Sigmoid colon (tissue), 7 donors: ENCODE results near the gene ZBTB7B. TPM values are rescaled to one million over a fixed set of nuclear protein-coding genes. Genes with fewer than 3 reads are reported as not detected.

ENCODE experiments used
- DNase-seq: peaks from one replicate; pipeline ENCODE4 v3.0.0-alpha.2; 2019
- H3K27ac ChIP-seq, 4 donors: fragments of 200-600 bp; sonication (generic); one replicate each; pipeline ENCODE4 v1.5.1; 2016 to 2019; ENCODE audit warnings: mild to moderate bottlenecking in 1 of 4
- H3K27me3 ChIP-seq, 3 donors: fragments of 200-600 bp; sonication (generic); one replicate each; pipeline ENCODE4 v1.5.1; 2019; ENCODE audit warnings: mild to moderate bottlenecking in 1 of 3
- H3K36me3 ChIP-seq, 4 donors: fragments of 200-600 bp; sonication (generic); one replicate each; pipeline ENCODE4 v1.5.1; 2016 to 2019
- H3K4me1 ChIP-seq, 4 donors: fragments of 200-600 bp; sonication (generic); one replicate each; pipeline ENCODE4 v1.5.1; 2017 to 2019
- H3K4me3 ChIP-seq, 4 donors: fragments of 200-600 bp; sonication (generic); one replicate each; pipeline ENCODE4 v1.5.1; 2017 to 2019; ENCODE audit warnings: mild to moderate bottlenecking in 2 of 4, moderate library complexity in 1 of 4
- H3K9me3 ChIP-seq, 4 donors: fragments of 200-600 bp in 3 of 4; sonication (generic) in 3 of 4; one replicate each; pipeline versions ENCODE4 v1.5.1 to v1.6.1; 2013 to 2019
- EP300 ChIP-seq, 4 donors: sonication (generic); formaldehyde crosslinking; IDR thresholded peaks; one replicate each; pipeline ENCODE4 v1.6.1; 2017; ENCODE audit warnings: antibody characterized with exemption in 4 of 4
- POLR2A ChIP-seq, 2 donors: fragments of 450-650 bp; IDR thresholded peaks; one replicate each; pipeline ENCODE4 v1.6.1; 2016; ENCODE audit warnings: antibody characterized with exemption in 2 of 2, mild to moderate bottlenecking in 2 of 2, moderate library complexity in 2 of 2
- POLR2AphosphoS5 ChIP-seq, 4 donors: sonication (generic); formaldehyde crosslinking; IDR thresholded peaks; one replicate each; pipeline ENCODE4 v1.6.1; 2017; ENCODE audit warnings: antibody characterized with exemption in 4 of 4
- WGBS, 2 donors: extraction: QIAGEN DNeasy Blood & Tissue Kit; methylation state at CpG; one replicate each; pipeline ENCODE4 v1.1.7; 2013; 5-methylcytosine and 5-hydroxymethylcytosine counted together
- intact Hi-C: fragments of 100-400 bp; cut with DNase I; formaldehyde crosslinking; loops from one replicate; pipeline ENCODE4 v1.15.1; 2023
- polyA plus RNA-seq, 3 donors: library from polyadenylated mRNA; stranded (reverse); fragments of 200-250 nt; gene quantifications; one replicate each; pipeline ENCODE4 v1.2.3, GENCODE V29; 2013
- total RNA-seq, 4 donors: library from RNA; depleted of rRNA; stranded (reverse); fragments of >200 nt; gene quantifications; one replicate each; pipeline ENCODE4 v1.1.0, GENCODE V29; 2016
- TF ChIP-seq, protein P1 (sequence below), 4 experiments: fragments of 450-650 bp in 3 of 4; fragments of 200-600 bp in 1 of 4; IDR thresholded peaks; one replicate each; pipeline ENCODE4 v1.5.1; 2016 to 2019; ENCODE audit warnings: antibody characterized with exemption in 4 of 4, mild to moderate bottlenecking in 3 of 4, moderate library complexity in 2 of 4
- donor health status: healthy with polysubstance abuse.
- donor health status: Bipolar disorder and iron deficiency.
- donor health status: healthy.

The ZBTB7B gene
- total and polyA plus RNA-seq, 7 donors, result 24.4 to 342 (median 35.3) TPM

DNA sequence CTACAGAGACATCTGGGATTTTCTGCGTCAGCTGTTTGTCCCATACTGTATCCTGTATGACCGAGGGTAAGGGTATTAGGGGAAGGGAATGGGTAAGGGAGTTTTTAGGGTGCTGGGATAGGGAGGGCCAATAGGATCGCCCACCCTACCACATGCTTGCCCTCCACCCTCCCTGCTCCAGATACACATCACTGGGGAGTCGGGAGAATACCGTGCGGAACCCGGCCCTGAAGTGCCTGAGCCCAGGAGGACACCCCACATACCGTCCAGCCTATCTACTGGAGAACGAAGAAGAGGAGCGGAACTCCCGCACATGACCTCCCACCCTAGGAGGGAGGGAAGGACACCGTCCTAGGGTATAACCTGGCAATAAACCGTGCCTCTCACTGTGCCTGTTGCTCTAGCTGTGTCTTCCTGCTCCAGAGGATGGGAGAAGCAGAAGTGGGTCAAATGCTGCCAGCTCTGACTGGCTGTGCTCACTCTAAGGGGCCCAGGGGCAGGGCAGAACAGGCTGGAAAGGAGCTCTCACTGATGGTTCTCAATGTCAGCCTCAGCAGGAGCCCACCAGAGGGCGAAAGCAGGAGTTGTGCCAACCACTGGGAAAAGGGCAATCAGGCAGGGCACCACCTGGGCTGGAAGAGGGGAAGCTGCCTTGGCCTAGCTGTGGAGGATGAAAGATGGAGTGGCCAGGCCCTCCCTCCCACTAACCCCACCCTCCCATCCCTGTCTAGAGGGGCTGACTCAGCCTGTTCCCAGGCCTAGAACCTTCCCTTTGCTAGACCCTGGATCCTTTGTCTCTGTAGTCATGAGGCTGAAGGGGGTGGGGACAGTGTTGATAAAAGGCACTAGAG is 9.7 kb upstream of the ZBTB7B start:
- H3K27ac ChIP-seq, result no peak overlapping the region
- H3K4me1 ChIP-seq, result peaks cover 0 to 6% (median 3%) of the 10 kb centered on the region in 4 donors
- H3K9me3 ChIP-seq, result no peaks in the 10 kb centered on the region
- DNase-seq, result no peak
- H3K27me3 ChIP-seq, result no peaks in the 10 kb centered on the region
- peaks cover 4 to 44% (median 15%) of the 10 kb centered on the region in 4 donors for H3K36me3 ChIP-seq
- H3K4me3 ChIP-seq, result no peak overlapping the region
- TF ChIP-seq, protein P1, sequence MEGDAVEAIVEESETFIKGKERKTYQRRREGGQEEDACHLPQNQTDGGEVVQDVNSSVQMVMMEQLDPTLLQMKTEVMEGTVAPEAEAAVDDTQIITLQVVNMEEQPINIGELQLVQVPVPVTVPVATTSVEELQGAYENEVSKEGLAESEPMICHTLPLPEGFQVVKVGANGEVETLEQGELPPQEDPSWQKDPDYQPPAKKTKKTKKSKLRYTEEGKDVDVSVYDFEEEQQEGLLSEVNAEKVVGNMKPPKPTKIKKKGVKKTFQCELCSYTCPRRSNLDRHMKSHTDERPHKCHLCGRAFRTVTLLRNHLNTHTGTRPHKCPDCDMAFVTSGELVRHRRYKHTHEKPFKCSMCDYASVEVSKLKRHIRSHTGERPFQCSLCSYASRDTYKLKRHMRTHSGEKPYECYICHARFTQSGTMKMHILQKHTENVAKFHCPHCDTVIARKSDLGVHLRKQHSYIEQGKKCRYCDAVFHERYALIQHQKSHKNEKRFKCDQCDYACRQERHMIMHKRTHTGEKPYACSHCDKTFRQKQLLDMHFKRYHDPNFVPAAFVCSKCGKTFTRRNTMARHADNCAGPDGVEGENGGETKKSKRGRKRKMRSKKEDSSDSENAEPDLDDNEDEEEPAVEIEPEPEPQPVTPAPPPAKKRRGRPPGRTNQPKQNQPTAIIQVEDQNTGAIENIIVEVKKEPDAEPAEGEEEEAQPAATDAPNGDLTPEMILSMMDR (IDR thresholded peaks at IDR 0.05), result no peak
- TF ChIP-seq EP300 (IDR thresholded peaks at IDR 0.05) (no peak), POLR2A (IDR thresholded peaks at IDR 0.05) (no peak), POLR2AphosphoS5 (IDR thresholded peaks at IDR 0.05) (no peak)
- intact Hi-C loops, result no loop called here
- 81 to 86% methylated on average over 14 of the region's 14 CpGs for WGBS, 2 donors

DNA sequence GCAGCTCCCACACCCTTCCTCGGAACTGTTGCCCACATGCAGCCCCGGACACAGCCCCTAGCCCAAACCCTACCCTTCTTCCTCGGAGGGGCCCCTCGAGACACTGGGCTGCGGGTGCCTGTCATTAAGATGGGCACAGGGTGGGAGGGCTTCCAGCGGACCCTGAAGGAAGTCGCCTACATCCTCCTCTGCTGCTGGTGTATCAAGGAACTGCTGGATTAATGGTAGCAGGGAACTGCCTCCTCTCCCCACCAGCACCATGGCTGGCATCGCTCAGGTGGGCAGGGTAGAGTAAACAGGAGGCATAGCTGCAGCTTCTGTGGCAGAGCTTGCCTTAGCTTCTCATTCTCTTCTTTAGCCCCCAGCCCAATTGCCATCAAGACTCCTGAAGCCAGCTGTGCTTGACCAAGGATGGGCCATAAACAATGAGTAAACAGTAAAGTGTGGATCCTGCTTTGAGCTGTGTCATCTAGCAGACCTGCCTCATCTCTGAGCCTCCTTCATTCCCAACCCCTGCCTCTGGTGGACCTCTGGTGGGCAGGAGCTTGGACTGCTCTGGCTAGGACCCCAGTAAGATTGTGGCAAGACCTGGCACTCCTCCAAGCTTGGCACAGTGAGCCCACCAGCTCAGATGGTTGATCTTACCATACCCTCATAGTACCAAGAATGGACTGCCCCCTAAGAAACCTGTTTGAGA is 8.9 kb upstream of the ZBTB7B start, which contains the start of gene LENEP:
Gene LENEP (plus strand): TSS at position 15 of the 697 bp plus-strand sequence. CDS start 22 bp downstream, at position 37.
- no peak for DNase-seq
- intact Hi-C loops, result no loop called here
- Histone ChIP-seq H3K27me3 (no peaks in the 10 kb centered on the region), H3K36me3 (peaks cover 0 to 36% (median 8%) of the 10 kb centered on the region in 4 donors), H3K9me3 (no peaks in the 10 kb centered on the region), H3K4me3 (no peak within 1 kb of the TSS), H3K27ac (no peak within 1 kb of the TSS), H3K4me1 (peaks cover 0 to 9% (median 6%) of the 10 kb centered on the region in 4 donors)
- WGBS, 2 donors, result 78% methylated on average over 8 of the region's 8 CpGs
- TF ChIP-seq POLR2A (IDR thresholded peaks at IDR 0.05) (no peak), POLR2AphosphoS5 (IDR thresholded peaks at IDR 0.05) (no peak), EP300 (IDR thresholded peaks at IDR 0.05) (no peak)
- TF ChIP-seq, protein P1 (IDR thresholded peaks at IDR 0.05), result no peak

DNA sequence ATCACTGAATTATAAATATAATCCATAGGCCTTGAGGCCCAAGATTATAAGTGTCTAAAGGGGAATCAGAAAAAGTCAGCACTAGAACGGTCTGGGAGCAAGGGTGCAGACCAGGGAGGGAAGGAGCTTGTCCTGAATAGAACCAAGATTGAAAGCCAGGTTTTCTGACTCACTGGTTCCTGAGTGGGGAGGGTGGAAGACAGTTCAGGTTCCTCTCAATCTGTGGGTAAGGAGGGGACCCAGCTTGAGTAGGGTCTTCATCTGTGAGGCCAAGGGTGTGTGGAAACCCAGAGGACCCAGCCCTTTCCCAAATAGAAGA is 8.4 kb upstream of the ZBTB7B start:
- DNase-seq, result no peak
- no peaks in the 10 kb centered on the region for H3K9me3 ChIP-seq
- WGBS, 2 donors, result 64 to 79% methylated on average over 1 of the region's 1 CpG
- peaks cover 0 to 31% (median 5%) of the 10 kb centered on the region in 4 donors for H3K36me3 ChIP-seq
- H3K27me3 ChIP-seq, result no peaks in the 10 kb centered on the region
- peaks cover 0 to 14% (median 11%) of the 10 kb centered on the region in 4 donors for H3K4me1 ChIP-seq
- H3K4me3 ChIP-seq, result no peak overlapping the region
- TF ChIP-seq POLR2AphosphoS5 (IDR thresholded peaks at IDR 0.05) (no peak), EP300 (IDR thresholded peaks at IDR 0.05) (no peak), POLR2A (IDR thresholded peaks at IDR 0.05) (no peak)
- TF ChIP-seq, protein P1 (IDR thresholded peaks at IDR 0.05), result no peak
- no peak overlapping the region for H3K27ac ChIP-seq
- intact Hi-C loops, result no loop called here

DNA sequence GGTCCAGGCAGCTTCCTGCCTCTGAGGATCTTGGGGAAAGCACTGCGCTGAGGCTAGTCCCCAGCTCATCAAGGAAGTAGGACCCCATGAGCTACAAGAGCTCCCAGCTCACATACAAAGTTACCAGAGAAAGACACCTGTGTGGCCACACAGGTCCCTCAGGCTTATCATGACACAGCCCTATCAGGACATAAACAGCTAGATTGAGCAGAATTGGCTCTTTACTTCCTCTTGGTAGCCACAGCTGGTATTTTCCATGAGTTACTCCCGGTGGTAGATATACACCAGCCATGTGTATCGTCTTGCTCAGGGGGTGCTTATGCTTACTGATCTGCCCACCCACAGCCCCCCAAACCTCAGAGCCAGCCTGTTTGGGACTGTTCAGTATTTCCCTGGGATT is 8.0 kb upstream of the ZBTB7B start:
- Histone ChIP-seq H3K27me3 (no peaks in the 10 kb centered on the region), H3K4me3 (no peak overlapping the region), H3K27ac (no peak overlapping the region), H3K36me3 (peaks cover 0 to 28% (median 5%) of the 10 kb centered on the region in 4 donors), H3K4me1 (peaks cover 0 to 17% (median 14%) of the 10 kb centered on the region in 4 donors), H3K9me3 (no peaks in the 10 kb centered on the region)
- no peak for TF ChIP-seq EP300 (IDR thresholded peaks at IDR 0.05)
- TF ChIP-seq, protein P1 (IDR thresholded peaks at IDR 0.05), result no peak
- no peak for TF ChIP-seq POLR2AphosphoS5 (IDR thresholded peaks at IDR 0.05)
- no peak for TF ChIP-seq POLR2A (IDR thresholded peaks at IDR 0.05)
- intact Hi-C loops, result no loop called here
- no peak for DNase-seq
- 48 to 56% methylated on average over 3 of the region's 3 CpGs for WGBS, 2 donors
